ENCODE measurements around the gene CACNA1H.

CACNA1H gene

GRCh38 chr16:1218930-1219611 is 66.2 kb downstream of the CACNA1H start:
- Histone ChIP-seq H3K36me3 (ENCODE audit: control insufficient read depth, insufficient read depth, low read length) (no peaks in the 10 kb centered on the region), H3K4me3 (replicated peaks; ENCODE audit: low read depth, low read length) (no peak overlapping the region), H3K27me3 (replicated peaks; ENCODE audit: control insufficient read depth, insufficient read depth, low read length) (no peaks in the 10 kb centered on the region)
- no peak for DNase-seq (ENCODE audit: extremely low read depth, insufficient read length)
- no peak for TF ChIP-seq CTCF (IDR thresholded peaks at IDR 0.05; ENCODE audit: insufficient read depth, low read length, poor library complexity, severe bottlenecking)

- H3K4me3 ChIP-seq (replicated peaks; ENCODE audit: low read depth, low read length), result no peak overlapping the region
- no peaks in the 10 kb centered on the region for H3K27me3 ChIP-seq (replicated peaks; ENCODE audit: control insufficient read depth, insufficient read depth, low read length)
- DNase-seq (ENCODE audit: extremely low read depth, insufficient read length), result no peak
- no peak for TF ChIP-seq CTCF (IDR thresholded peaks at IDR 0.05; ENCODE audit: insufficient read depth, low read length, poor library complexity, severe bottlenecking)
- H3K36me3 ChIP-seq (ENCODE audit: control insufficient read depth, insufficient read depth, low read length), result no peaks in the 10 kb centered on the region
Observed at GRCh38 chr16:1220098-1220728, 67.3 kb downstream of the CACNA1H start.

GRCh38 chr16:1220841-1221627 is 68.1 kb downstream of the CACNA1H start:
- TF ChIP-seq CTCF (IDR thresholded peaks at IDR 0.05; ENCODE audit: insufficient read depth, low read length, poor library complexity, severe bottlenecking), result no peak
- no peak overlapping the region for H3K4me3 ChIP-seq (replicated peaks; ENCODE audit: low read depth, low read length)
- DNase-seq (ENCODE audit: extremely low read depth, insufficient read length), result no peak
- H3K36me3 ChIP-seq (ENCODE audit: control insufficient read depth, insufficient read depth, low read length), result no peaks in the 10 kb centered on the region
- no peaks in the 10 kb centered on the region for H3K27me3 ChIP-seq (replicated peaks; ENCODE audit: control insufficient read depth, insufficient read depth, low read length)

GRCh38 chr16:1221628-1222552 is 69.0 kb downstream of the CACNA1H start:
- H3K36me3 ChIP-seq (ENCODE audit: control insufficient read depth, insufficient read depth, low read length), result no peaks in the 10 kb centered on the region
- H3K27me3 ChIP-seq (replicated peaks; ENCODE audit: control insufficient read depth, insufficient read depth, low read length), result no peaks in the 10 kb centered on the region
- no peak overlapping the region for H3K4me3 ChIP-seq (replicated peaks; ENCODE audit: low read depth, low read length)
- TF ChIP-seq CTCF (IDR thresholded peaks at IDR 0.05; ENCODE audit: insufficient read depth, low read length, poor library complexity, severe bottlenecking), result no peak
- DNase-seq (ENCODE audit: extremely low read depth, insufficient read length), result no peak

- TF ChIP-seq CTCF (IDR thresholded peaks at IDR 0.05; ENCODE audit: insufficient read depth, low read length, poor library complexity, severe bottlenecking), result no peak
- Histone ChIP-seq H3K36me3 (ENCODE audit: control insufficient read depth, insufficient read depth, low read length) (no peaks in the 10 kb centered on the region), H3K27me3 (replicated peaks; ENCODE audit: control insufficient read depth, insufficient read depth, low read length) (no peaks in the 10 kb centered on the region), H3K4me3 (replicated peaks; ENCODE audit: low read depth, low read length) (no peak overlapping the region)
- DNase-seq (ENCODE audit: extremely low read depth, insufficient read length), result no peak
Observed at GRCh38 chr16:1222553-1223354, 69.8 kb downstream of the CACNA1H start.

All from GM06990 (cell line).